SK-N-SH (cell line): ENCODE data around the gene MCTP2. TPM values are rescaled to one million over a fixed set of nuclear protein-coding genes. Genes with fewer than 3 reads are reported as not detected.

Source experiments
- CTCF ChIA-PET: fragments of 300-600, 350-600 bp; formaldehyde crosslinking; extraction: SDS; loops from one replicate; lab custom pipeline; 2021; lab: Yijun Ruan, JAX
- POLR2A ChIA-PET: fragments of 350-600 bp; sonication (Branson Sonifier 250); formaldehyde crosslinking; extraction: SDS; loops from one replicate; lab custom pipeline; 2020; ENCODE audit warnings: antibody characterized with exemption, inconsistent platforms; lab: Yijun Ruan, JAX
- DNase-seq: peaks from one replicate; pipeline ENCODE4 v3.0.0; 2012
- H2AFZ ChIP-seq: fragments of 200-600 bp; sonication (generic); 2 replicates; pipeline ENCODE4 v1.8.1; 2016; ENCODE audit warnings: antibody characterized with exemption, mild to moderate bottlenecking, low read depth
- H3F3A ChIP-seq: fragments of 200-600 bp; sonication (generic); replicated peaks from 2 replicates; pipeline ENCODE3; 2016; ENCODE audit warnings: antibody characterized with exemption, mild to moderate bottlenecking; ENCODE audit not compliant: insufficient read depth
- H3K27ac ChIP-seq, 2 experiments: fragments of 200-500 bp in 1 of 2; fragments of 200-600 bp in 1 of 2; sonication (Bioruptor generic) in 1 of 2; sonication (generic), shearing (Covaris generic) in 1 of 2; 2 replicates each; pipeline versions ENCODE4 v1.5.1 to v1.6.1; 2014 to 2016; ENCODE audit warnings: low read depth in 2 of 2, inconsistent platforms in 1 of 2, low read length in 1 of 2, mild to moderate bottlenecking in 1 of 2, mixed read lengths in 1 of 2
- H3K27me3 ChIP-seq: fragments of 200-600 bp; sonication (generic), shearing (Covaris generic); 2 replicates; pipeline ENCODE4 v1.6.1; 2016; ENCODE audit warnings: mixed run types; ENCODE audit not compliant: insufficient read depth
- H3K36me3 ChIP-seq, 2 experiments: fragments of 200-500 bp in 1 of 2; fragments of 200-600 bp in 1 of 2; sonication (Bioruptor generic) in 1 of 2; sonication (generic) in 1 of 2; replicated peaks in 1 of 2; 2 replicates each; pipeline versions ENCODE3 to v1.5.1; 2014 to 2016; ENCODE audit warnings: low read length in 1 of 2, mild to moderate bottlenecking in 1 of 2; ENCODE audit not compliant: insufficient read depth in 2 of 2, control insufficient read depth in 1 of 2
- H3K4me1 ChIP-seq, 2 experiments: fragments of 200-500 bp in 1 of 2; fragments of 200-600 bp in 1 of 2; sonication (Bioruptor generic) in 1 of 2; sonication (generic), shearing (Covaris generic) in 1 of 2; 2 replicates each; pipeline versions ENCODE4 v1.5.1 to v1.6.1; 2014 to 2016; ENCODE audit warnings: low read depth in 1 of 2, low read length in 1 of 2, mixed run types in 1 of 2; ENCODE audit not compliant: insufficient read depth in 2 of 2, control insufficient read depth in 1 of 2
- H3K4me2 ChIP-seq: fragments of 200-600 bp; sonication (generic), shearing (Covaris generic); 2 replicates; pipeline ENCODE4 v1.6.1; 2017; ENCODE audit warnings: mixed run types
- H3K4me3 ChIP-seq, 2 experiments: fragments of 200-500 bp in 1 of 2; fragments of 200-600 bp in 1 of 2; sonication (Bioruptor generic) in 1 of 2; sonication (generic), shearing (Covaris generic) in 1 of 2; 2 replicates each; pipeline versions ENCODE4 v1.5.1 to v1.8.1; 2014 to 2016; ENCODE audit warnings: low read depth in 2 of 2, inconsistent platforms in 1 of 2, low read length in 1 of 2, mild to moderate bottlenecking in 1 of 2, mixed read lengths in 1 of 2, moderate library complexity in 1 of 2
- H3K79me2 ChIP-seq: fragments of 200-600 bp; sonication (generic); 2 replicates; pipeline ENCODE4 v1.8.1; 2017; ENCODE audit warnings: mild to moderate bottlenecking; ENCODE audit not compliant: insufficient read depth
- H3K9ac ChIP-seq: fragments of 200-600 bp; sonication (generic); 2 replicates; pipeline ENCODE4 v1.6.1; 2017; ENCODE audit warnings: mixed run types
- H3K9me2 ChIP-seq: fragments of 200-600 bp; sonication (generic); 2 replicates; pipeline ENCODE4 v1.6.1; 2017; ENCODE audit warnings: mixed run types
- H3K9me3 ChIP-seq: fragments of 200-600 bp; sonication (generic); 2 replicates; pipeline ENCODE4 v1.6.1; 2017; ENCODE audit warnings: mixed run types, mild to moderate bottlenecking, moderate library complexity
- H4K20me1 ChIP-seq: fragments of 200-600 bp; sonication (generic); 2 replicates; pipeline ENCODE4 v1.6.1; 2017; ENCODE audit warnings: mild to moderate bottlenecking, mixed run types; ENCODE audit not compliant: insufficient read depth
- CHD2 ChIP-seq: fragments of 150-350 bp; IDR thresholded peaks from 2 replicates; pipeline ENCODE4 v1.6.1; 2018; ENCODE audit warnings: low read length; ENCODE audit not compliant: partially characterized antibody
- EZH2phosphoT487 ChIP-seq: fragments of 200-600 bp; sonication (generic); IDR thresholded peaks from 2 replicates; pipeline ENCODE4 v1.6.1; 2017; ENCODE audit warnings: low read depth, mixed run types, mild to moderate bottlenecking, antibody characterized with exemption, moderate library complexity, borderline replicate concordance
- FOXM1 ChIP-seq: IDR thresholded peaks from 2 replicates; pipeline ENCODE4 v1.4.0; 2012; ENCODE audit warnings: low read depth, mild to moderate bottlenecking
- MAX ChIP-seq: IDR thresholded peaks from 2 replicates; pipeline ENCODE4 v1.4.0; 2012; ENCODE audit warnings: low read depth
- MXI1 ChIP-seq: IDR thresholded peaks from 2 replicates; pipeline ENCODE4 v1.6.1; 2012; ENCODE audit warnings: mild to moderate bottlenecking, low read depth, low read length, improper control_type of control experiment
- RAD21 ChIP-seq: IDR thresholded peaks from 2 replicates; pipeline ENCODE4 v1.6.1; 2012; ENCODE audit warnings: mild to moderate bottlenecking, low read length
- RFX5 ChIP-seq: IDR thresholded peaks from 2 replicates; pipeline ENCODE4 v1.6.1; 2012; ENCODE audit warnings: mild to moderate bottlenecking, improper control_type of control experiment, low read length
- RXRA ChIP-seq: IDR thresholded peaks from 2 replicates; pipeline ENCODE4 v1.4.0; 2012; ENCODE audit warnings: low read depth, mild to moderate bottlenecking, borderline replicate concordance
- TEAD4 ChIP-seq: IDR thresholded peaks from 2 replicates; pipeline ENCODE4 v1.4.0; 2012; ENCODE audit warnings: mild to moderate bottlenecking, borderline replicate concordance; ENCODE audit not compliant: insufficient read depth
- ZBTB33 ChIP-seq: IDR thresholded peaks from 2 replicates; pipeline ENCODE4 v1.4.0; 2012; ENCODE audit warnings: low read depth, borderline replicate concordance
- WGBS: methylation state at CpG from one replicate; pipeline ENCODE4 v1.1.6; 2017; ENCODE audit warnings: low lambda C conversion rate; 5-methylcytosine and 5-hydroxymethylcytosine counted together
- polyA plus RNA-seq, 3 experiments: library from polyadenylated mRNA; depleted of rRNA; stranded (reverse); fragments of >200 nt; gene quantifications; 2 replicates each; pipeline ENCODE4 v1.2.3, GENCODE V29; 2012

The MCTP2 gene
- polyA plus RNA-seq, 1 of the 3 experiments (the other 2 are of a cell fraction): 0.26 TPM

- 12% methylated on average over 2 of the region's 2 CpGs for WGBS
- POLR2A ChIA-PET: no interaction called here
These were observed 39.2 kb downstream of the MCTP2 start for GRCh38 chr15:94270570-94270969.

DNA sequence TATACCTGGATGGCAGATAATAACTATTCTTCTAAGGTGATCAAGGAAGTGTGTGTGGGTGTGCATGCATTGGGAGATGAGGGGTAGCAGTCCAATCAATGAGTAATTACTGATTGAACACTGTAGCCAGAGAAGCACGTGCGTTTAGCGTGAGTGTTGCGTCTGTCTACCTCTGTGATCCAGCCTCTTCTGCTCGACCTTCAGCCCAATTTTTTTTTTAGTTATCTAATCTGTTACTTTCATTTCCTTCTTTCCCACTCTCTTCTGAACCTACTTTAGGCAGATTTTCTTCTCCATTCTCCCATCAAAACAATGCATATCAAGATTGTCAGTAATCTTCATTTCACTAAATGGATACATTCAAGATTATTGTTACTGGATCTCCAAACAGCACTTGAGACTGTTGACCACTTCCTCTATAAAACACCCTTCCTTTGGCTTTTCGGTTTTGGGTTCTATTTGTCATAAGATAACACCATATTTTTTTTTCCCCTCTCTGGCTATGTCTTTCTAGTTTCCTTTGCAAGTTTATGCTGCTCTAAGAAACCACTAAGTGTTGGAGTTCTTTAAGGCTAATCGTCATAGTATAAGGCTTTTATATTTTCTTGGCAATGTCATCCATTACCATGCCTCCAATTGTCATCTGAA, 41.0 kb downstream of the MCTP2 start:
- ChIA-PET POLR2A (no interaction called here), CTCF (no interaction called here)
- Histone ChIP-seq H3K27ac (no peak overlapping the region), H3K79me2 (no peaks in the 10 kb centered on the region), H3K4me2 (no peak overlapping the region), H3K9me2 (no peaks in the 10 kb centered on the region), H3K4me3 (no peak overlapping the region), H3K4me1 (no peaks in the 10 kb centered on the region), H2AFZ (no peak overlapping the region), H3K9ac (no peak overlapping the region), H3K36me3 (no peaks in the 10 kb centered on the region), H3K27me3 (no peaks in the 10 kb centered on the region), H3F3A (no peaks in the 10 kb centered on the region), H3K9me3 (no peaks in the 10 kb centered on the region), H4K20me1 (no peaks in the 10 kb centered on the region)
- DNase-seq: no peak
- TF ChIP-seq MXI1 (no peak), TEAD4 (no peak), ZBTB33 (no peak), FOXM1 (no peak), RFX5 (no peak)
- WGBS: 45% methylated on average over 7 of the region's 7 CpGs

More at GRCh38 chr15:94270570-94270969, 39.2 kb downstream of the MCTP2 start:
- no peak for TF ChIP-seq MAX
- no peak for TF ChIP-seq CHD2
- TF ChIP-seq RXRA: no peak
- TF ChIP-seq RAD21: no peak
- TF ChIP-seq RFX5: no peak
- TF ChIP-seq EZH2phosphoT487: no peak
- no peaks in the 10 kb centered on the region for H4K20me1 ChIP-seq
- H3K4me1 ChIP-seq: no peaks in the 10 kb centered on the region; a peak in 1 of 4 replicates
- H3K27me3 ChIP-seq: no peaks in the 10 kb centered on the region
- no peak for DNase-seq
- H3K9ac ChIP-seq: no peak overlapping the region
- no peak overlapping the region for H3K4me3 ChIP-seq
- H3K79me2 ChIP-seq: no peaks in the 10 kb centered on the region
- H3K9me3 ChIP-seq: no peaks in the 10 kb centered on the region
- no peaks in the 10 kb centered on the region for H3K9me2 ChIP-seq
- no peak overlapping the region for H3K4me2 ChIP-seq
- no peaks in the 10 kb centered on the region for H3F3A ChIP-seq
- H3K36me3 ChIP-seq: no peaks in the 10 kb centered on the region
- CTCF ChIA-PET: no interaction called here
- H3K27ac ChIP-seq: no peak overlapping the region
- no peak overlapping the region for H2AFZ ChIP-seq
